Omental fat pad (tissue), 4 donors: ENCODE measurements around the gene CADM1. TPM values are rescaled to one million over a fixed set of nuclear protein-coding genes. Genes with fewer than 3 reads are reported as not detected.

Experiments
- ATAC-seq: fragments of 150-250 bp; one replicate; pipeline ENCODE4 v1.9.1; 2016; ENCODE audit warnings: mild to moderate bottlenecking, moderate library complexity; ENCODE audit not compliant: low FRiP score
- DNase-seq: peaks from one replicate; pipeline ENCODE4 v3.0.0-alpha.2; 2019; ENCODE audit warnings: low spot score
- CTCF ChIP-seq, 3 donors: fragments of 450-650 bp; IDR thresholded peaks; one replicate each; pipeline ENCODE4 v1.5.1; 2016 to 2017; ENCODE audit warnings: antibody characterized with exemption in 3 of 3, mild to moderate bottlenecking in 3 of 3, moderate library complexity in 2 of 3
- total RNA-seq, 4 donors: library from RNA; depleted of rRNA; stranded (reverse); fragments of >200 nt; gene quantifications; one replicate each; pipeline ENCODE4 v1.1.0, GENCODE V29; 2016

The CADM1 gene
- total RNA-seq, 4 donors from 2014 or later: 5.8 to 27.9 (median 14.9) TPM

DNA sequence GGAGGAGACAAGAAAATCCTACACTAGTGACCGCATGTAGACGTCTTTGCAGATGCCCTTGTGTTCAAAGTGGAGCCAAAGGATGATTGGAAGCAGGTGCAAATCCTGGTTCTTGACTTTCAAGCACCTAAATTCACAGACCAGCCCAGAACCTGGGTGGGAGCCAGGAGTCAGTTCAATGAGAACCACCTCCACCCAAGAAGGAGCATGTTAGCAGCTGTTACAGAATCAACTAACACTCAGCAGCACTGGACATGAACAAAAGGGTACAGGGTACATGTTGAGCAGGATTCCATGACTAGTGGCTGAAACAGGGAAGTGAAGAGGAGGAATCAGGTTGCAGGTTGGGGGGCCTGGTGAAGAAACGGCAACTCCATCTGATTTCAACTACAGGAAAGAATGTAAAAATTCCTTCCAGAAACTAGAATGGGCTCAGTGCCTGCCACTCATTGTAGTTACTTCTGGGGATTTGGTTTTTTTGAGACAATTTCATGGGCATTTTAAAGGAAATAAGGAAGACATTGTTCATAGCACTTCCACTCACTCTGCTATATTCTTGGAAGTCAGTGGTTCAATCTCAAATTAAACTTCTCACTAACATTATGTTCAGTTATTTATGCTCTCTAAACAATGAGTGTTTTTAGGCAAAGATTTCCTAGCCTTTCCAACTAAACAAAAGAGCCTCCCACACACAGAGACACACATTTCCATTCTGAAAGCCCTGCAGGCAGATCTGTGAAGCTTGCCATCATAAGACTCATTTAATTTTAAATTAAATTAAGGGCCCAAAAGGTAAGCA, 173.3 kb downstream of the CADM1 start:
- no peak for ATAC-seq
- TF ChIP-seq CTCF (IDR thresholded peaks at IDR 0.05): no peak
- no peak for DNase-seq

DNA sequence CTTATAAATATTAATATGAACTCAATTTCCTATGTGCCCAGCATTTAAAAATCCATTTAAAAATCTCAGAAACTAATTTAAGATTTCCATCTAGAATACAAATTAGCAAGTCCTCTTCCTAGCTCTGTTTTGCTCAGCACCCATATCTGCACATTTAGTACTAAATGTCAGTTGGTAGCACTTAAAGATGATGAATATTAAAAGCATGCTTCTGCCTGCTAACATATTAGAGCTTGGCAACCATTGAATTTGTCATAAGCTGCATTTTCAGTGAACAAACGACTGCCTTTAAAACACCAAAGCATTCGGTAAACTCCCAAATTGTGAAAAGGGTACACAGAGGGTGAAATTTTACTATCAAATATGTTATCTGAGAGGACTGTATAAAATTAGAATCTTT, 177.7 kb downstream of the CADM1 start:
- ATAC-seq (no peak), DNase-seq (no peak)
- no peak for TF ChIP-seq CTCF (IDR thresholded peaks at IDR 0.05)

DNA sequence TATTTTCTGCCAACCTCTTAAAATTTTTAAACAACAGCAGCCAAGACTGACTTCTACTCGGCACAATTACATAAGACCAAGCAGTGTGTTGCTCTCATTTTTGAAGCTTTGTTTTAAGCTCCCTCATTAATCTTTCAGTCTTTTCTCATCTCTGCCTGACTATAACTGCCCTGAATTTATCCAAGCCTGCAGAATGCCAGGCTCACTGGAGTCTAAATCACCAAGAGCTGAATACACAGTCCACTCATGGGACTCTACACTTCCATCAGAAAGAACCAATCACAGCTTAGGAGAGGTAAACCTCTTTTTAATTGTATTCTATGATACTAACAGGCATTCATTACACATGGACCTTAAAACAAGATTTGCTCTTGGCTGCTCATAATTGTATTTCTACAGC, 178.7 kb downstream of the CADM1 start:
- no peak for TF ChIP-seq CTCF (IDR thresholded peaks at IDR 0.05)
- no peak for ATAC-seq
- no peak for DNase-seq

- ATAC-seq: no peak
- no peak for DNase-seq
- peak in 1 of 3 donors; percentile 34 for TF ChIP-seq CTCF (IDR thresholded peaks at IDR 0.05)
Observed at GRCh38 chr11:115324581-115325432, 179.4 kb downstream of the CADM1 start.

GRCh38 chr11:115322553-115323203, 181.5 kb downstream of the CADM1 start:
- ATAC-seq (no peak), DNase-seq (no peak)
- TF ChIP-seq CTCF (IDR thresholded peaks at IDR 0.05): no peak

DNA sequence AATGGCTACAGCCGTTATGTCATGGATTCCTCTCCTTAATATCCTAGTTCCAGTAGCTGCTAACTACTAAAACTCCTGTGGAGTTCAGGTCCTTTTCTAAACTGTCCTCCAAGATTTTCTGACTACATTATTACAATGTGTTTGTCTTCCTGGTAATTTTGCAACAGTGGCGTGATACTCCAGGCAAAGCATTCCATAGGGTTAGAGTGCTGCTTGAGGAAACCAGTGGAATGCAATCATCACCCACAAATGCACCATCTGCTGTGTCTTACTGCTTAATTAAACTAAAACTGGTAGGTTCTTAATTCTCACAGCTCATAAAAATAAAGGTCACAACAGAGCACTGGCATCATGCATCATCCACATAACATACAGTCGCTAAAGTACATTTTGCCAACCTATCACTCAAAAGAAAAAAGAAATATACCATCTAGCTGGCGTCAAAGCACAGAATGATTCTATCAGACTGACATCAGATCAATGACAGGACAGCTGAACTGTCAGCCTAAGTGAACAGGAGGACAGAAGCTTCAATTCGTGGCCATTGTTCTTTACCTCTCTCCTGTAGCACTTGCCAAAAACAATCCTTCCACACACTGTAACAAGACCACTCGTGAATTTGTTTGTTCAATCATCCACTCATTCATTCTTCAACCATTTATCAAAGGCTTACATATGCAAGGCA, 182.5 kb downstream of the CADM1 start:
- TF ChIP-seq CTCF (IDR thresholded peaks at IDR 0.05): no peak
- ATAC-seq: no peak

More for the DNA sequence above, 182.5 kb downstream of the CADM1 start:
- no peak for DNase-seq
